ENCODE measurements around the gene ERBB4. TPM values are rescaled to one million over a fixed set of nuclear protein-coding genes. Genes with fewer than 3 reads are reported as not detected.

Gene ERBB4
- total RNA-seq, 1 donor from 2014 or later = 2.2 TPM

DNA sequence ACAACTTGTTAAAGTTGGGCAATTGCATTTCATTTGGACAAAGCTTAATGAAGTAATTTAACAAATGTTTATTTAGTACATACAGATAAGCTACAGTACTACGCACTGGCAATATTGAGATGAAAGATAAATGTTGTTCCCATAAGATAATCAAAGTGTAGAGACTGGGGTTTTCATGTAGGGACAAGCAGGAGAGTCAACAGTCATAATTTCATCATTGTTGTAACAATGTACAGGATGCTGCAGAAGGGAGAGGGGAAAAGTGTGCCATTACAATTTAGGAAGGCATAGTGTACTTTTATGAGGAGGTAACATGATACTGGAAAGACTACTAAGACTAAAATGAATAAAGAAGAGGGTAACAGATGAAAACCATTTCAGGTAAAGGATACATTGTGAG, 441.6 kb downstream of the ERBB4 start:
- no peak overlapping the region for H3K4me3 ChIP-seq (ENCODE audit: low read depth, low read length)
- no peak for DNase-seq (ENCODE audit: low read depth)
- TF ChIP-seq, protein P1, sequence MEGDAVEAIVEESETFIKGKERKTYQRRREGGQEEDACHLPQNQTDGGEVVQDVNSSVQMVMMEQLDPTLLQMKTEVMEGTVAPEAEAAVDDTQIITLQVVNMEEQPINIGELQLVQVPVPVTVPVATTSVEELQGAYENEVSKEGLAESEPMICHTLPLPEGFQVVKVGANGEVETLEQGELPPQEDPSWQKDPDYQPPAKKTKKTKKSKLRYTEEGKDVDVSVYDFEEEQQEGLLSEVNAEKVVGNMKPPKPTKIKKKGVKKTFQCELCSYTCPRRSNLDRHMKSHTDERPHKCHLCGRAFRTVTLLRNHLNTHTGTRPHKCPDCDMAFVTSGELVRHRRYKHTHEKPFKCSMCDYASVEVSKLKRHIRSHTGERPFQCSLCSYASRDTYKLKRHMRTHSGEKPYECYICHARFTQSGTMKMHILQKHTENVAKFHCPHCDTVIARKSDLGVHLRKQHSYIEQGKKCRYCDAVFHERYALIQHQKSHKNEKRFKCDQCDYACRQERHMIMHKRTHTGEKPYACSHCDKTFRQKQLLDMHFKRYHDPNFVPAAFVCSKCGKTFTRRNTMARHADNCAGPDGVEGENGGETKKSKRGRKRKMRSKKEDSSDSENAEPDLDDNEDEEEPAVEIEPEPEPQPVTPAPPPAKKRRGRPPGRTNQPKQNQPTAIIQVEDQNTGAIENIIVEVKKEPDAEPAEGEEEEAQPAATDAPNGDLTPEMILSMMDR (conservative IDR thresholded peaks at IDR 0.05; ENCODE audit: low read depth, low read length) = no peak

DNA sequence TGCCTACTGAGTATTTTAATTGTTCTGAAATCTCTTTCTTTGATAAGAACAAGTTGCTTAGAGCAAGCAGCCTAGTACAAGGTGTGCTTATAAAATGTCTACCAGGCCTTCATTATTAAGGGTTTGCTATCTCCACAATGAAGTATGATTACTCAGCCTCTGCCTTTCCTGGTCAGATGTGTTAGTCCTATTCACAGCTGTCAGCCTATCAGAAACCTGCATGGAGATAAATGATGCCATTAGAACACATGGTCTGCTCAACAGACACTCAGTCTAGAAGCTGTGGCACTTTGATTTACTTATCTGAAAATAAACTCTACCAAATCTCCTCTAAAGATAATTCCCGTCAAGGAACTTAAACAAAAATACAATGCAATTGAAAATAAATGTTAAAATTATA, 448.7 kb downstream of the ERBB4 start:
- TF ChIP-seq, protein P1 (conservative IDR thresholded peaks at IDR 0.05; ENCODE audit: low read depth, low read length) = no peak
- no peak for DNase-seq (ENCODE audit: low read depth)
- H3K4me3 ChIP-seq (ENCODE audit: low read depth, low read length) = no peak overlapping the region

DNA sequence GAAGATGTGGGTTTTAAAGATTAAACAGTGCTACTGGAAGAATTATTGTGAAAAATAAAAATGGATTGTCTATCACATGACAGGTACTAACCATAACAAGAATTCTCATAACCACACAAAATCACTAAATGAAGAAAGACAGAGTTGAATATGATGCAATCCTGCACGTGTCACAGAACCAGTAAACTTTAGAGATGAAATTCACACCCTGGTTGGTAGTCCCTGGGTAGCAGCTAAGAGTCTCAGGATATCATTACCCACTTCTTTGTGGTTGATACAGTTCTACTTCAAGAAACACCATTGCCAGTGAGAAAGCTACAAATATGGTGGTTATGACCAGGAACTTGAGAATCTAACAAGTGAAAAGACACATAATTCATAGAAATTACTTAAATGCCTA, 450.2 kb downstream of the ERBB4 start:
- no peak overlapping the region for H3K4me3 ChIP-seq (ENCODE audit: low read depth, low read length)
- DNase-seq (ENCODE audit: low read depth) = no peak
- TF ChIP-seq, protein P1 (conservative IDR thresholded peaks at IDR 0.05; ENCODE audit: low read depth, low read length) = no peak

DNA sequence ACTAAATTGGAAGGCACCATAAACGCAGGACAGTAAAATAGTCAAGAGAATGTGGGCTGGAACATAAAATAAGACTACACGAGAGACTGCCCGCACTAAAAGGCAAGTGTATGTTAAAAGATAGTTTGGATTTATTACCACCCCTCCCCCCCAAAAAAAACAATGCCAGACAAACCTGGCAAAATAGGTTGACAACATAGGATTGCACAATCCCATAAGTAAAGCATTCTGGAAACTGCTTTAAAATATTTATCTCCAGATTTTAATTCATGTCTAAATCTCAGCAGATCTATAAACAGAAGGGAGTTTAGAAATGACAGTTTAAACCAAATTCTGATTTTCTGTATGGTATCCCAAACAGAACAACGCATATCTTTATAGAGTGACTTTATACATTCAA, 455.1 kb downstream of the ERBB4 start:
- no peak for DNase-seq (ENCODE audit: low read depth)
- no peak overlapping the region for H3K4me3 ChIP-seq (ENCODE audit: low read depth, low read length)
- TF ChIP-seq, protein P1 (conservative IDR thresholded peaks at IDR 0.05; ENCODE audit: low read depth, low read length) = no peak

DNA sequence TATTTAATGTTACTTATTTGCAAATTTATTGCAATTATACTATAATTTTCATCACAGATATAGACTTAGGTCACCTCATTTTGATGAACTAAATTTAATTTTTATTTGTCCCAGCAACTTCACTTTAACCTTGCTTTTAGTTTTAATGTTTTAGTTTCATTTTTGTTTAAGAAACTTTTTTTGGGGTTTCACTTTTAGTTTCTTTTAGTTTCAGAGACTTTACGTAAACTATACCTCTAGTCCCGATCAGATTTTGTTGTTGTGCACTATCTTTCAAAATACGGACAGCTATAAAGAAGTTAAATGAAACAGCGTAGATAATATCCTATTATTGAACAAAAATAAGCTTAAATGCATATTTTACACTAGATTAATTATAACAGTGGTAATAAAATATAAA, 460.5 kb downstream of the ERBB4 start:
- TF ChIP-seq, protein P1 (conservative IDR thresholded peaks at IDR 0.05; ENCODE audit: low read depth, low read length) = no peak
- DNase-seq (ENCODE audit: low read depth) = no peak
- no peak overlapping the region for H3K4me3 ChIP-seq (ENCODE audit: low read depth, low read length)

DNA sequence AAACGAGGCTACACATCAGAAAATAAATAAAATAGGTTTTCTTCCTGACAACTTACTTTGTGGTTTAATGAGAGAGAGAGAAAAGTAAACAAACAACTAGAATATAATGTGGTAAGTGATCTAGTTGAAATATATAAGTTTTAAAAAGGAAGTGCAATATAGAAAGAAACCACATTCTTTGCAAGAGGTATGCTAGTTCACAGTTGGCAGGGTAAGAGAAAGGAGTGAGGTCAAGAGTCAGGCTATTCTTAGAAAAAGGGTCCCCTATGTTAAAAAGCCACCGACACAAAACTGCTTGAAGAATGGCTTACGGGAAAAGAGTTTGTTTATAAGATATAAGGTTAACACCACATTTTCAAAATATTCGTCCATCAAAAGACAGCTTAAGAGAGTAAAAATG, 462.1 kb downstream of the ERBB4 start:
- TF ChIP-seq, protein P1 (conservative IDR thresholded peaks at IDR 0.05; ENCODE audit: low read depth, low read length) = no peak
- H3K4me3 ChIP-seq (ENCODE audit: low read depth, low read length) = no peak overlapping the region
- no peak for DNase-seq (ENCODE audit: low read depth)

DNA sequence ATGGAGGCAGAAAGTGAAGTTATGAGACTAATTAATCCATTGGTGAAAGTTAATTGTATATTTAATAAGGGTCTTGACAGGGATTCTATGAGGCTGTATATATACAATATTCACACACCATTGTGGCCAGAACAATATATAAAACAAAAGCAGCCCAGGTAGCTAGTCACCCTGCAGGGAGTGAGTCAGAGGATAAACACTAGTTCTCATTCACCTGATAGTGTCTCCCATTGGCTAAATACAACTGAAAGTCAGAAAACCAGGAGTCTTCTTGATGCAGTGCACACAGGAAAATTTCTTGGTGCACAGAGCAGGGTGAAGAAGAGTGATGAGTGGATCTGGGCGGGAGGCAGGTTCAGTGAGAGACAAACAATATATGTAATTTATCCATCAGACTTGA, 465.2 kb downstream of the ERBB4 start:
- no peak overlapping the region for H3K4me3 ChIP-seq (ENCODE audit: low read depth, low read length)
- TF ChIP-seq, protein P1 (conservative IDR thresholded peaks at IDR 0.05; ENCODE audit: low read depth, low read length) = no peak
- DNase-seq (ENCODE audit: low read depth) = no peak
